GM12891 (cell line): Measurements from ENCODE around the gene SLC25A30. TPM values are rescaled to one million over a fixed set of nuclear protein-coding genes. Genes with fewer than 3 reads are reported as not detected.

Experiments
- DNase-seq: peaks from one replicate; pipeline ENCODE4 v3.0.0; 2011; ENCODE audit warnings: low spot score; ENCODE audit not compliant: insufficient read length
- FAIRE-seq: peaks from 2 replicates; lab custom pipeline; 2011; peaks lifted over from hg19 to GRCh38; lab: Jason Lieb, UNC
- PAX5 ChIP-seq: IDR thresholded peaks from 2 replicates; pipeline ENCODE4 v1.6.1; 2011; ENCODE audit warnings: low read length, moderate library complexity, mild to moderate bottlenecking; ENCODE audit not compliant: insufficient read depth, severe bottlenecking
- POLR2A ChIP-seq: IDR thresholded peaks from 2 replicates; pipeline ENCODE4 v1.6.1; 2011; ENCODE audit warnings: low read depth, low read length, control low read depth
- POLR2AphosphoS5 ChIP-seq: IDR thresholded peaks from 2 replicates; pipeline ENCODE4 v1.6.1; 2011; ENCODE audit warnings: low read depth, low read length, control low read depth
- POU2F2 ChIP-seq: IDR thresholded peaks from 2 replicates; pipeline ENCODE4 v1.6.1; 2011; ENCODE audit warnings: low read depth, mild to moderate bottlenecking, control low read depth, low read length, moderate library complexity
- SPI1 ChIP-seq: IDR thresholded peaks from 2 replicates; pipeline ENCODE4 v1.6.1; 2011; ENCODE audit warnings: low read depth, low read length, control low read depth
- TAF1 ChIP-seq: IDR thresholded peaks from 2 replicates; pipeline ENCODE4 v1.6.1; 2011; ENCODE audit warnings: low read depth, low read length, control low read depth
- polyA plus RNA-seq: library from polyadenylated mRNA; unstranded; fragments of >200 nt; gene quantifications from one replicate; pipeline ENCODE4 v1.2.1, GENCODE V29; 2012; ENCODE audit warnings: low read depth, missing spikeins, inconsistent platforms; ENCODE audit not compliant: missing spikeins

SLC25A30 gene
- 2.4 TPM for polyA plus RNA-seq

- FAIRE-seq (peak; percentile 83), DNase-seq (peak; percentile 74)
Measured at GRCh38 chr13:45417790-45418534, at the start of gene SLC25A30. TSS of gene SLC25A30 (minus strand) at chr13:45418373. CDS start at chr13:45411425, 6,948 bp downstream.

GRCh38 chr13:45466359-45466758 lies 48.2 kb upstream of the SLC25A30 start:
- no peak for DNase-seq
- TF ChIP-seq POLR2AphosphoS5 (no peak), POU2F2 (no peak), POLR2A (no peak), TAF1 (no peak), SPI1 (no peak), PAX5 (no peak)
- FAIRE-seq, result no peak

More at GRCh38 chr13:45417790-45418534, at the start of gene SLC25A30:
- TF ChIP-seq POLR2A (0 out of 2 replicates have a peak, but pooled peaks have one; percentile 33), POU2F2 (no peak)

GRCh38 chr13:45464687-45465453 lies 46.7 kb upstream of the SLC25A30 start, which contains the start of gene COG3:
TSS of gene COG3 (plus strand) at chr13:45464939. CDS start at chr13:45465037, 98 bp downstream.
- TF ChIP-seq POLR2AphosphoS5 (peak; percentile 70), POU2F2 (0 out of 2 replicates have a peak, but pooled peaks have one; percentile 10), SPI1 (no peak), TAF1 (peak; percentile 72), POLR2A (peak; percentile 83), PAX5 (no peak)
- FAIRE-seq (peak; percentile 94), DNase-seq (peak; percentile 83)

GRCh38 chr13:45464141-45464686 lies 46.0 kb upstream of the SLC25A30 start:
- TF ChIP-seq POLR2A (peak; percentile 33; the same call in 1 of the 2 replicates), POU2F2 (no peak), PAX5 (no peak)
- DNase-seq, result no peak
- peak; percentile 23 for FAIRE-seq

GRCh38 chr13:45456196-45456972 lies 38.2 kb upstream of the SLC25A30 start:
- TF ChIP-seq PAX5 (no peak), POLR2A (no peak), SPI1 (no peak), TAF1 (no peak), POU2F2 (no peak), POLR2AphosphoS5 (no peak)
- FAIRE-seq (no peak), DNase-seq (no peak)

- no peak for DNase-seq
- no peak for FAIRE-seq
- TF ChIP-seq POLR2A (no peak), SPI1 (no peak), POU2F2 (no peak), POLR2AphosphoS5 (no peak), TAF1 (no peak), PAX5 (no peak)
Measured at GRCh38 chr13:45454204-45454603, 36.0 kb upstream of the SLC25A30 start.

GRCh38 chr13:45451282-45451681 lies 33.1 kb upstream of the SLC25A30 start:
- FAIRE-seq, result no peak
- TF ChIP-seq TAF1 (no peak), SPI1 (no peak), POU2F2 (no peak), POLR2AphosphoS5 (no peak), PAX5 (no peak), POLR2A (no peak)
- DNase-seq, result no peak

- DNase-seq (no peak), FAIRE-seq (no peak)
- TF ChIP-seq SPI1, result no peak
Measured at GRCh38 chr13:45448965-45449559, 30.9 kb upstream of the SLC25A30 start.
